SU-DHL-6 (cell line): ENCODE results near the gene CCDC88C.

ENCODE experiments used
- H2AFZ ChIP-seq: fragments of 200-600 bp; sonication (generic); 2 replicates; pipeline ENCODE4 v1.6.1; 2014; ENCODE audit warnings: low read depth, mild to moderate bottlenecking, moderate library complexity, mixed read lengths, antibody characterized with exemption, low read length; ENCODE audit not compliant: severe bottlenecking
- H3F3A ChIP-seq: fragments of 200-600 bp; shearing (Covaris generic); 2 replicates; pipeline ENCODE4 v1.6.0; 2016; ENCODE audit warnings: antibody characterized with exemption, mild to moderate bottlenecking; ENCODE audit not compliant: insufficient read depth
- H3K27ac ChIP-seq: fragments of 200-600 bp; sonication (generic); 2 replicates; pipeline ENCODE4 v1.5.1; 2016; ENCODE audit warnings: low read depth, mild to moderate bottlenecking, low read length, moderate library complexity, mixed read lengths
- H3K27me3 ChIP-seq: fragments of 200-600 bp; sonication (generic), shearing (Covaris generic); 2 replicates; pipeline ENCODE4 v1.6.0; 2014; ENCODE audit warnings: mild to moderate bottlenecking, low read length
- H3K36me3 ChIP-seq: fragments of 200-600 bp; sonication (generic); 2 replicates; pipeline ENCODE4 v1.6.1; 2014; ENCODE audit warnings: mild to moderate bottlenecking, low read length, mixed read lengths
- H3K4me2 ChIP-seq: fragments of 300-600, 200-600 bp; shearing (Covaris generic), sonication (generic); 2 replicates; pipeline ENCODE4 v1.6.0; 2014; ENCODE audit warnings: low read length, low read depth, mild to moderate bottlenecking; ENCODE audit not compliant: poor library complexity, severe bottlenecking
- H3K4me3 ChIP-seq: fragments of 200-600 bp; sonication (generic); 2 replicates; pipeline ENCODE4 v1.5.1; 2014; ENCODE audit warnings: antibody characterized with exemption, low read length, mild to moderate bottlenecking, mixed read lengths; ENCODE audit not compliant: insufficient read depth, poor library complexity, severe bottlenecking
- H3K79me2 ChIP-seq: fragments of 200-600 bp; sonication (generic); 2 replicates; pipeline ENCODE4 v1.6.1; 2014; ENCODE audit warnings: mild to moderate bottlenecking, low read length, moderate library complexity; ENCODE audit not compliant: insufficient read depth
- H3K9ac ChIP-seq: fragments of 200-600 bp; sonication (generic); 2 replicates; pipeline ENCODE4 v1.7.0; 2014; ENCODE audit warnings: mild to moderate bottlenecking, low read length
- H3K9me2 ChIP-seq: fragments of 200-600 bp; sonication (generic); replicated peaks from 2 replicates; pipeline ENCODE4 v1.6.1; 2014; ENCODE audit warnings: low read length; ENCODE audit not compliant: insufficient read depth
- H3K9me3 ChIP-seq: fragments of 200-600 bp; sonication (generic); 2 replicates; pipeline ENCODE4 v1.6.1; 2014; ENCODE audit warnings: low read length, mixed read lengths; ENCODE audit not compliant: insufficient read depth
- H4K20me1 ChIP-seq: fragments of 200-600 bp; sonication (generic); 2 replicates; pipeline ENCODE4 v1.6.1; 2014; ENCODE audit warnings: low read depth, mild to moderate bottlenecking, antibody characterized with exemption, low read length, moderate library complexity, mixed read lengths
- CTCF ChIP-seq: fragments of 200-600 bp; sonication (generic); IDR thresholded peaks from one replicate; pipeline ENCODE4 v1.5.1; 2017; ENCODE audit warnings: antibody characterized with exemption, mild to moderate bottlenecking, low read length, moderate library complexity; ENCODE audit not compliant: insufficient read depth, poor library complexity, severe bottlenecking
- EZH2phosphoT487 ChIP-seq: fragments of 200-600 bp; sonication (generic), shearing (Covaris generic); conservative IDR thresholded peaks from 2 replicates; pipeline ENCODE4 v1.6.1; 2018; ENCODE audit warnings: mild to moderate bottlenecking, antibody characterized with exemption, low read length, moderate library complexity, mixed read lengths

The CCDC88C gene

DNA sequence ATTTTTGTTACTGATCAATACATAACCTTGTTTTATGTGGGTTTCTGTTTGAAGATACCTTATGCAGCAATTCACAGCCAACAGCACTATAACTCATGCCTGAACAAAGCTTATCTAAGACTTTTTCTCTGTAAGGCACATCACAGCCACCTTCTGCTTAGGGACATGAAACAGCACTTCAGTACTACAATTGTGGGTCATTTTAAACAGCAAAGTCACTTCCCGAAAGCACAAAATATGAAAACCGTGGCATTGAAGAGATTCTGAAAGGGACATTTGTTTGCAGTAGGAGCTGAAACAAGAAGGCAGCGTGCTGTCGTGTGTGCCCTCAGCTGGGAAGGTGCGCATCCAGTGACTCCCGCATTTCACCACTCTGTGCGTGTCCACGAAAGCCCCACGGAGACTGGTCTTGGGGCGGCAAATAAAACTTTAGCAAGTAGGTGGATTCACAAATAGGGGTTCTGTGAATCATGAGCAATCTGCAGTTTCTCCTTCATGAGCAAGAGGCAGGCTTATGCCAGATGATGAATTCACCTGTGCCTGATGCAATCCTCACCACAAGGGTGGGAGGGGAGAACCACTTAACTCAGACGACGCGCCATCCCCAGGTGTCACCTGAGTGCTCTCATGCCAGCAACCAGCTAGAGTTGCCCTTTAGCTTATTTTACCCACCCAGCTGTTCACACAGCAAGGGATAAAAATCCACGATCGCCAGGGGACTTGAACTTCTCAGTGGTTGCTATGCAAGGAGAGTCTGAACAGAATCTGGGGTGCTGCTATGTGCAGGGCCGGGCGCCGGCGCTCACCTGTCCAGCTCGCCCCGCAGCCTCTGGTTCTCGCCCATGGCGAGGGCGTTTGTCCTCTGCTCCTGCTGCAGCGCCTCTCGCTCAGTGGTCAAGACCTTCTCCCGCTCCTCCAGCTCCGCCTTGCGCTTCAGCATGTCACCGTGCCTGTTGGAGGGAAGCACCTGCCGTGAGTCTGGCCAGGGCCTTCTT is 118.2 kb downstream of the CCDC88C start:
- Histone ChIP-seq H3K9ac (no peak overlapping the region), H3K79me2 (no peaks in the 10 kb centered on the region), H3K36me3 (peaks cover 17% of the 10 kb centered on the region), H2AFZ (no peak overlapping the region), H3K9me2 (no peaks in the 10 kb centered on the region), H4K20me1 (no peaks in the 10 kb centered on the region), H3K27ac (no peak overlapping the region), H3K9me3 (no peaks in the 10 kb centered on the region), H3F3A (no peaks in the 10 kb centered on the region), H3K27me3 (no peaks in the 10 kb centered on the region), H3K4me2 (no peak overlapping the region), H3K4me3 (no peak overlapping the region)
- TF ChIP-seq CTCF: no peak
- TF ChIP-seq EZH2phosphoT487: no peak

DNA sequence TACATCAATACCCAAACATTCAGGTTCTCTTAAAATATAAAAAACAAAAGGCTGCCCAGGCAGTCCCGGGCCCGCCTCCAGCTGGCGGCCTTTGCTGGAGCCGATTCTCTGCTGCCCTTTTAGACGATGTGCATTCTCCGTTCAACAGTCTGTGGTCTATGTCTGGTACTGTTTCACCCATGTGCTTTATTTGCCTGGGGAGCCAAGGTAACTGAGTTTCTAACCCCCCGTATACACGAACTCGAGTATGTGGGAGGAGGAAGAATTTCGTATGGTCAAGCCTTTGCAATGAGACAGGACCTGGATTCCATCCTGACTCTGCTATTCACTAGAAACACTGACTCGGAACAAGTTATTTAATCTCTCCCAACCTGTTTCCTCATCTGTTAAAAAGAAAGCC is 119.0 kb downstream of the CCDC88C start:
- H3K9me2 ChIP-seq: no peaks in the 10 kb centered on the region
- H3K27me3 ChIP-seq: no peaks in the 10 kb centered on the region
- H3K9ac ChIP-seq: no peak overlapping the region
- no peaks in the 10 kb centered on the region for H4K20me1 ChIP-seq
- H3F3A ChIP-seq: no peaks in the 10 kb centered on the region
- TF ChIP-seq CTCF (no peak), EZH2phosphoT487 (no peak)
- H2AFZ ChIP-seq: no peak overlapping the region
- H3K79me2 ChIP-seq: no peaks in the 10 kb centered on the region
- no peak overlapping the region for H3K4me3 ChIP-seq
- H3K9me3 ChIP-seq: no peaks in the 10 kb centered on the region
- peaks cover 18% of the 10 kb centered on the region for H3K36me3 ChIP-seq
- no peak overlapping the region for H3K4me2 ChIP-seq
- H3K27ac ChIP-seq: no peak overlapping the region

GRCh38 chr14:91297081-91297711 is 120.4 kb downstream of the CCDC88C start:
- H2AFZ ChIP-seq: no peak overlapping the region
- peaks cover 17% of the 10 kb centered on the region; the same call in 1 of the 2 replicates for H3K36me3 ChIP-seq
- H3K27me3 ChIP-seq: no peaks in the 10 kb centered on the region

More at GRCh38 chr14:91297081-91297711, 120.4 kb downstream of the CCDC88C start:
- no peaks in the 10 kb centered on the region for H4K20me1 ChIP-seq
- no peaks in the 10 kb centered on the region for H3K79me2 ChIP-seq
- TF ChIP-seq EZH2phosphoT487 (no peak), CTCF (no peak)
- H3K9me2 ChIP-seq: no peaks in the 10 kb centered on the region
- no peak overlapping the region for H3K9ac ChIP-seq
- no peak overlapping the region for H3K4me2 ChIP-seq
- H3K27ac ChIP-seq: no peak overlapping the region
- H3F3A ChIP-seq: no peaks in the 10 kb centered on the region
- no peaks in the 10 kb centered on the region for H3K9me3 ChIP-seq
- no peak overlapping the region for H3K4me3 ChIP-seq
